ENCODE results near the gene UGT1A4.

UGT1A4 gene

DNA sequence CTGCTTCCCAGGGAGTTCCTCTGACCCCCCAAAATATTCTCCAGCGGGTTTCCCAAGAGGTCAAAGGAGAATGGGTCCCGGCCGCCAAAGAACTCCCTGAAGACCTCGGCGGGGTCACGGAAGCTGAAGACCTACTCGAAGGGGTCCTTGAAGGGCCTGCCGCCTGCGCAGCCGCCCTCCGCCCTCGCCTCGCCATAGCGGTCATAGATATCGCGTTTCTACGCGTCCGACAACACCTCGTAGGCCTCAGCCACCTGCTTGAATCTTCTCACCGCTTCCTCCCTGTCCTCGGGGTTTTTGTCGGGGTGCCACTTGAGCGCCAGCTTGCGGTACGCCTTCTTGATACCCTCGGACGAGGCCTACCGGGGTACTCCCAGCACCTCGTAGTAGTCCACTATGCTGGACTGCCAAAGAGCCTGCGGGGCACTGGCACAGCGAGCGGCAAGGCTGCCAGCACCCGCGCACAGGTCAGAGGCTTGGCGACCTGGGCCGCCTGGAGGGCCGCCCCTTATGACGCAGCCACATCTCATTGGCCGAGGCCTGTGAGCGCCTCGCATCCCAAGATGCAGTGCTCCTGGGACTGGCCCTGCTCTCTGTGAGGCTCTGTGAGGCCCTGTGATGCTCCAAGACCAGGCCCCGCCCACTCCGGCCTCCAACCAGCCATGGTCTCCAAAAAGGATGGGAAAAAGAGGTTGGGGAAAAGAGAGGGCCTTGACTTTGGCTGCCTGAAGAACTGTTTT is 36.5 kb downstream of the UGT1A4 start:
- no peak for TF ChIP-seq CTCF (IDR thresholded peaks at IDR 0.05; ENCODE audit: low read depth, low read length)
- no peak for DNase-seq (ENCODE audit: extremely low read depth, low read depth)

GRCh38 chr2:233756429-233757081 is 38.0 kb downstream of the UGT1A4 start:
- no peak for DNase-seq (ENCODE audit: extremely low read depth, low read depth)

GRCh38 chr2:233758141-233758540 is 39.6 kb downstream of the UGT1A4 start:
- TF ChIP-seq CTCF (IDR thresholded peaks at IDR 0.05; ENCODE audit: low read depth, low read length) = no peak
- DNase-seq (ENCODE audit: extremely low read depth, low read depth) = no peak

More at GRCh38 chr2:233756429-233757081, 38.0 kb downstream of the UGT1A4 start:
- no peak for TF ChIP-seq CTCF (IDR thresholded peaks at IDR 0.05; ENCODE audit: low read depth, low read length)

- TF ChIP-seq CTCF (IDR thresholded peaks at IDR 0.05; ENCODE audit: low read depth, low read length) = no peak
- DNase-seq (ENCODE audit: extremely low read depth, low read depth) = no peak
These were observed 40.3 kb downstream of the UGT1A4 start for GRCh38 chr2:233758849-233759248.

GRCh38 chr2:233760043-233760442 is 41.5 kb downstream of the UGT1A4 start, which contains the start of gene UGT1A1:
TSS of gene UGT1A1 (plus strand) at chr2:233760270. CDS start at chr2:233760288, 18 bp downstream.
- no peak for DNase-seq (ENCODE audit: extremely low read depth, low read depth)
- no peak for TF ChIP-seq CTCF (IDR thresholded peaks at IDR 0.05; ENCODE audit: low read depth, low read length)

DNA sequence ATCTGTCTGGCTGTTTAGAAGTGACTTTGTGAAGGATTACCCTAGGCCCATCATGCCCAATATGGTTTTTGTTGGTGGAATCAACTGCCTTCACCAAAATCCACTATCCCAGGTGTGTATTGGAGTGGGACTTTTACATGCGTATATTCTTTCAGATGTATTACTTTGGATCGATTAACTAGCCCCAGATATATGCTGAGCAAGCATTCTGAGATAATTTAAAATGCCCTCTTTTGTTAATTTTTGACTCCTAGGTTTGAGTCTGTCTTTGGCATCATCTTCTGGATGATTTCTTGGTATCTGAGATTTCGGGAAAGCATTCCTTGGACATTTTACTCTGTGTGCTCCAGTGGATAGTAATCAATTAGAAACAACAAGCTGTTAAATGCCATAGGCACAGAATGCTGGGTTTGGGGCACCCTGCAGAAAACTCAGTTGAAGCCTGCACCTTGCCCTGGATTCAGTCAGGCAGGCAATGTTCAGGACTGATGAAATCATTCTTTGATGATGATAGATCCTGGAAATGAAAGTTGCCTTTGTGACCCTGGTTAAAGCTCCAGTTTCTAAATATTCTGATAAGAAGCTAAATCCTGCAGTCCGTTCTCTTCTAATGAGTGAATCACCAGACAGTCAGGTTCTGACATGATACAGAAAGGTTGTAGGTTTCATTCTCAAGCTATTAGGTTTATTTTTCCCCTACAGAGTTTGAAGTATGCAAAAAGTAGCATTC is 42.7 kb downstream of the UGT1A4 start:
- TF ChIP-seq CTCF (IDR thresholded peaks at IDR 0.05; ENCODE audit: low read depth, low read length) = no peak
- DNase-seq (ENCODE audit: extremely low read depth, low read depth) = no peak

- TF ChIP-seq CTCF (IDR thresholded peaks at IDR 0.05; ENCODE audit: low read depth, low read length) = no peak
- DNase-seq (ENCODE audit: extremely low read depth, low read depth) = peak; percentile 20
These were observed 45.7 kb downstream of the UGT1A4 start for GRCh38 chr2:233764264-233764663.

All from AG09319 (cell line).